Posterior vena cava (tissue), 2 donors: ENCODE measurements around the gene OPN5. TPM values are rescaled to one million over a fixed set of nuclear protein-coding genes. Genes with fewer than 3 reads are reported as not detected.

Experiments used
- DNase-seq: peaks from one replicate; pipeline ENCODE4 v3.0.0-alpha.2; 2020; ENCODE audit warnings: low spot score
- intact Hi-C, 2 donors: fragments of 100-400 bp; cut with DNase I; formaldehyde crosslinking; loops; one replicate each; pipeline versions ENCODE4 v1.14.1 to v1.14.2; 2022 to 2023
- total RNA-seq, 2 donors: library from RNA; stranded (reverse); fragmentation: NEBNext Ultra II Directional; extraction: Animal tissue kit (Norgen Biotek cat#: 25700); gene quantifications; one replicate each; pipeline ENCODE4 v1.2.1, GENCODE V29; 2021
- donor health status: DM: yes; HTN: yes; CAD: no.
- donor health status: DM: yes; HTN: yes; CAD: no.

The OPN5 gene
- total RNA-seq, 2 donors from 2014 or later: not detected

DNA sequence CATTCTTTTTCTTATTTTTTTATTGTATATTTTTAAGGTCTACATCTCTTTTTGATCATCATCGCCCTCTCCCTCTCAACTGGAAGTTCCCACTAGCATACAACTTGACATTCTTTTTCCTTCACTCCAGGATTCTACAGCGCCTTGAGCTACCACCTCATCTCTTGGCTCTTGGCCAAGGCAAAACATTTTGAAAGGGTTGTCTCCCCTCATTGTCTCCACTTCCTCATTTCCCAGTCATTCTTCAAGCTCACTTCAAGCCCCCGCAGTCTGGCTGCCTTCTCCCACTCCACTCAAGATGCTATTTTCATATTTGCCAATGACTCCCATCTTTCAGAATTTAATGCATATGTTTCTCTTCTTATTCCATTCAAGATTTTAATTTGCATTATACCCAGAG is 63.0 kb downstream of the OPN5 start:
- DNase-seq: no peak
- intact Hi-C loops: no loop called here

DNA sequence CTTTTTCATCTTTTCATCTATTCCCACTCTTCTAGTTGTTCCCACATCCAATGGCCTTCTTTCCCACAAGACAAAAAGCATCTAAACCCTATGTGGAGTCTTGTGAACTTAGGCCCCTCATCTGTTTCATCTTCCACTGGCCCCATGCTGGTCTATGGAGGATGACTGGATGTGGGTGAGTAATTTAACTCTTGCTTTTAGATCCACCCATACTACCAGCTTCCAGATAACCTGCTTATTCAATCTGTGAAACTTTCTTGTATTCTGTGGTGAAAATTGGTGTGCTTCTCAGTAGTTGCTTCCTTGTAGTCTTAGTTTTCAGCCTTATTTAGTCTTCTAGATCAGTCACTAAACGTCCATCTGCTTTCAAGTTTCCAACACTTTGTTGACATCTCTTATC is 64.9 kb downstream of the OPN5 start:
- no peak for DNase-seq
- intact Hi-C loops: no loop called here

DNA sequence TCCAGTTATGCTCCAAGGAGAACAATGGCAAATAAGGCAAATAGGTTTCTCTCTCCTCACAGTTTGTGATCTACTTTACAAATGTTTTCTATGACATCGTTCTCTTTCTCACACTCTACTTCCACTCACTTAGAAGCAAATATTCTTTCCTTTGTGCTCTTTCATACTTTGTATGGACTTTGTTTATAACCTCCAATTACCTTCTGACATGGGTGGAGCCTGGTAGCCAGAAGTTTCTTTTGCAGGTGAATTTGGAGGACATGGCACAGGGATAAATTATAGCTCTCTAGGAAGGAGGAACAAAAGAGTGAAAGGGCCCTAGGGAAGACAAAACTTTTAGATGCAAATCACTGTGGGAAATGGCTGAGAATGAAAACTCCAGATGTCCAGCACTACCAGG is 69.3 kb downstream of the OPN5 start:
- no peak for DNase-seq
- intact Hi-C loops: no loop called here

DNA sequence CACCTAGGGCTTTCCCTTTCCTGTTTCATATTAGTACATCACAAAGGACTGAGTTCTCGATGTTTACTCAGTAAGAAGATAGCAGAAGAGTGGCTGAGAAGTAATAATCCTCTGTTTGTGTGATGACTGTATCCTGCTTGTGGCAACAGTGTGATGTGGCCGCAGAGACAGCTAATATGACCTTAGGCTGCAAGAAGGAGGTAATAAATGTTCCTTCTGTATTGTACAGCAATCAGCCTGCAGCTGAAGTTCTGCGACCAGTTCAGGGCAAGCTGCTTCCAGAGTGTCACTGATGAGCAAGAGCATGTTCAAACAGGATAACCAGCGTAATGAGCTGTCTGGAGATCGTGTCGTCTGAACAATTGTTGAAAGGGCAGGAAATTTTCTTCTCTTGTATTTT is 70.9 kb downstream of the OPN5 start:
- intact Hi-C loops: no loop called here
- DNase-seq: no peak

DNA sequence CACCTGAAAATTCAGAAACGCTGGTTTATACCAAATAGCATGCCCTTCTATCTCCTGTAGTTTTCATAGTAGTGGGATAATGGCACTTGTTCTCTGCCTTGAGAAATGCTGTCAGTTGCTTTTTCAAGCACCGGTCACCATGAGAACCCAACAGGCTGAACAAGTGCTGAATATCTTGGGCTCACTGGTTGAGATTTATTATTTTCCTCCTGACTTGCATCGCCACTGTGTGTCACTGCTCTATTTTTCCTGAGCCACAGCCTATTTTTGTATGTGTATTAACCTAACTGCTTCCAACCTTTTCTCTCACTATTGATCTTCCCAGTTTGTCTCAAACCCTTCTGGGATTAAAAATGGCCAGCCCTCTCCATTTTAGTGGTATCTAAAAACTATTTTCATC is 71.9 kb downstream of the OPN5 start:
- intact Hi-C loops: no loop called here
- DNase-seq: no peak

DNA sequence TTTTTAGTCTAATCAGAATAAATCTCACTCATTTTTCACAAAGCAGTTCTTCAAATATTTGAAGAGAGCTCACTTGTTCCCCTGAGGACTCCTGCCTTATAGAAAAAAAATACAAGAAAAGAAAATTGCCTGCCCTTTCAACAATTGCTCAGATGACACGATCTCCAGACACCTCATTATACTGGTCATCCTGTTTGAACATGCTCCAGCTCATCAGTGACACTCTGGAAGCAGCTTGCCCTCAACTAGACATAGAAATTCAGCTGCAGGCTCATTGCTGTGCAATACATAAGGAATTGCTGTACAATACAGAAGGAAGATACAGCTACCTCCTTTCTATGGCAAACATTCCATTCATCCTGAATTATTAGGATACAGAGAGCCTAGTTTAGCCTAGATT is 73.1 kb downstream of the OPN5 start:
- intact Hi-C loops: no loop called here
- no peak for DNase-seq

DNA sequence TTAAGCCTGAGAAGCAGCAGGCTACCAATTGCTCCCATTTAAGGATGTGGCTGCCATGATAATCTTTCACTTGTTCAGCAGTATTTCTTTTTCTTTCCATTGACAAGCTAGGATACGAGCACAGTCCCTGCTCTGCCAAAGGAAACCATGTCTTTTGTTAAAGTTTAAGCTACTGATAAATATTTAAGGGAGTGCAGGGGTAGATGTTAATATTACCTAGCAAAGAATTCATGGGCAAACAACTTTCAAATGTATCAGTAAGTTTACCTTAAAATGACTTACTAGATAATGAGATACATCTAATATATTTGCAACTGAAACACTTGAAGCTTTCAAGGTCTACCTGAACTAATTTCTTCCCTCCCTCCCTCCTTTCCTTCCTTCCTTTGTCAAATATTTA is 77.3 kb downstream of the OPN5 start:
- no peak for DNase-seq
- intact Hi-C loops: no loop called here

DNA sequence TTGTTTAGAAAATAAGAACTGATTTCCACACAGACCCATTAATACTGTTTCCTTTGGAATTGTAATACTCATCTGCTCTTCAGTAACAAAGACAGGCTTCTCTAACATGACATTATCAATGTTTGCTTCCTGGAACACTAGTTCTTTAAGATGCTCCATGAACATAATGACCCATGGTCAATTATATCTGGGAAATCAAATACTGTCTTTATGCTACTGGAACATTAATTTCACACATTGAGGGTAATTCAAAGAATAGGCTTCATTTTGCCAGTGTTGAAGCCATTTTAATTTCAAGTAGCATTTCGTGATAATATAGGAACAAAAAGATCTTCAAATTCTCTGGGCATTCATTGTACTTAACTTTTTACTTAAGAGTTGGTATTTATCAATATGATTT is 80.9 kb downstream of the OPN5 start:
- DNase-seq: no peak
- intact Hi-C loops: no loop called here

DNA sequence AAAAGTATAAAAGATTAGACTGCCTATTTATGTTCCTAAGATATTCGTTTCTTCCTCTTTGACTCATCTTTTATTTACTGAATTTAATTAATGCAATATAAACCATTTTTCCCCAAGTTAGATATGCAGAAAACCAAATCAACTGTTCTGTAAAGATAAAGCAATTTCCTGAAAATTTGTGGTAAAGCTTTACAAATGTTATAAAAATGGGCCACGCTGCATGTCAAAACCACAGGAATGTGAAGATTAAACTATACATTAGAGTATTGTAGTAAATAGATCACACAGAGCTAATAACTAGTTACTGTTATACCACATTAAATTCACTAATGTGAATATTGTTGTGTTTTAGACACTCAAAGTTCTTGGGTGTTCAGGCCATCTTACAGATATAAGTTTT is 83.4 kb downstream of the OPN5 start:
- intact Hi-C loops: no loop called here
- DNase-seq: no peak

DNA sequence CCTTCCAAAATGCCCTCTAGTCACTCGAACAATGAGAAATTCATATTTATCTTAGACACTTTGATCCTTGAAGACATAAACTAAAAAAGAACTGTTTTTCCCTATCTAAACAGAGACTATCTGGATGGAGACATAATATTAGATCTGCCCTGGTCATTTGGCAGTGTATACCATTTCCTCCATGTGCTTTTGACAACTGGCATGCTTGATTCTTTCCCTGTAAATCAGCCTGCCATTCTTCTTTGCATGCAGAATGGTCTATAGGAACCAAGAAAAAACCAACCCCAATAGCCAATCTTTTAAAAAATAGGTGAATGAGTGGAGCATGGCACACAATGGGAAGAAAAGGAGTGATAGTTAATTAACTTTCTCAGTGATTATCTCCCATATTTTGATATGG is 93.8 kb downstream of the OPN5 start:
- intact Hi-C loops: no loop called here
- no peak for DNase-seq

Other genes starting within 250 kb of the OPN5 start
- under 1 TPM; 0.10 to 0.19 TPM for gene ADGRF4, start 83.5 kb upstream of the OPN5 start, total RNA-seq